Hepatocyte (in vitro differentiated cells): Measurements from ENCODE around the gene PLOD3.

Experiments
- CTCF ChIP-seq: fragments of 200-600 bp; sonication (generic); IDR thresholded peaks from 2 replicates; pipeline ENCODE4 v1.5.1; 2016; ENCODE audit warnings: antibody characterized with exemption, mild to moderate bottlenecking; ENCODE audit not compliant: poor library complexity
- EZH2 ChIP-seq: fragments of 200-600 bp; sonication (generic); IDR thresholded peaks from 2 replicates; pipeline ENCODE4 v1.6.1; 2016; ENCODE audit warnings: antibody characterized with exemption, mild to moderate bottlenecking, borderline replicate concordance
- EZH2phosphoT487 ChIP-seq: fragments of 200-600 bp; sonication (generic); IDR thresholded peaks from one replicate; pipeline ENCODE4 v1.6.1; 2018; ENCODE audit warnings: antibody characterized with exemption, mild to moderate bottlenecking, low read depth, moderate library complexity; ENCODE audit not compliant: unreplicated experiment, severe bottlenecking

GRCh38 chr7:101226721-101227120 is 9.3 kb upstream of the PLOD3 start:
- TF ChIP-seq CTCF (no peak), EZH2 (no peak), EZH2phosphoT487 (no peak)
